Stimulated activated CD4-positive, alpha-beta T cell treated with anti-CD3 and anti-CD28 coated beads, TNF-alpha, amount 100 ng/mL, for 1 hour (primary cell): ENCODE results near the gene RARS2.

Experiments
- DNase-seq, 3 donors: peaks; one replicate each; pipeline ENCODE4 v3.0.0-alpha.2; 2020; ENCODE audit warnings: low read depth in 3 of 3, low spot score in 1 of 3

RARS2 gene

DNA sequence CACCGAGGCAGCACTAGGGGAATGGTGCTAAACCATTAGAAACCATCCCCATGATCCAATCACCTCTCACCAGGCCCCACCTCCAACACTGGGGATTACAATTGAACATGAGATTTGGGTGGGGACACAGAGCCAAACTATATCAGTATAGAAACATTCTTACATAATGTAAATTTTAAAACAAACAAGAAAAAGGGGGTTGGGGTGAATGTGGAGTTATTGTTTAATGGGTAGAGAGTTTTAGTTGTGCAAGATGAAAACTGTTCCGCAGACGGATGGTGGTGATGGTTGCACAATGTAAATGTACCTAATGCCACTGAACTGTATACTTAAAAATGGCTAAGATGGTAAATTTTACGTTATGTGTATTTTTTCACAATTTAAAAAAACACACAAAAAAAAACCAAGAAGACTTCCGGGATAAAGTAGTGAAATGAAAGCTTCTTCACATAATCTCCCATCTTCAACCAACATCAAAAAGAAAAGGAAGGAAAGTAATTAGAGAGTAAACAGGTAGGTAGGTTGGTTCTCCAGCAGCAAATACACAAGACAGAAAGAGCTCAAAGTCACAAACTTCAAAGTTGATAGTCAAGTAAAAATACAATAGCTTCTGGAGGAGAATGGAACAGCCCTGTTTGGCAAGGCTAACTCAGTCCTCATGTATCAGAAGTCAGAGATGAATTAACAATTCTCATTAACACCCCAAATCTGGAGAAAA is 16.3 kb downstream of the RARS2 start:
- DNase-seq: no peak

DNA sequence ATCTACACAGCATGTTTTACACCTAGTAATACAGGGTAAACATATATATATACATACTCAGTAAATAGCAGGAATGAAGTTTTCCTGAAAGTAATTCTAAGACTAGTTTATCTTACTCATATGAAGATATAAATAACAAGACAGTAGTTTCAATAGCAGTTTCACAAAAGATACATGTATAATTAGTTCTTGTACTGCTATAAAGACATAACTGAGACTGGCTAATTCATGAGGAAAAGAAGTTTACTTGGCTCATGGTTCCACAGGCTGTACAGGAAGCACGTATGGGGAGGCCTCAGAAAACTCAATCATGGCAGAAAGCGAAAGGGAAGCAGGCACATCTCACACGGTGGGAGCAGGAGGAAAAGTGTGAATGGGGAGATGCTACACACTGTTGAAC is 16.9 kb downstream of the RARS2 start:
- DNase-seq: no peak

DNA sequence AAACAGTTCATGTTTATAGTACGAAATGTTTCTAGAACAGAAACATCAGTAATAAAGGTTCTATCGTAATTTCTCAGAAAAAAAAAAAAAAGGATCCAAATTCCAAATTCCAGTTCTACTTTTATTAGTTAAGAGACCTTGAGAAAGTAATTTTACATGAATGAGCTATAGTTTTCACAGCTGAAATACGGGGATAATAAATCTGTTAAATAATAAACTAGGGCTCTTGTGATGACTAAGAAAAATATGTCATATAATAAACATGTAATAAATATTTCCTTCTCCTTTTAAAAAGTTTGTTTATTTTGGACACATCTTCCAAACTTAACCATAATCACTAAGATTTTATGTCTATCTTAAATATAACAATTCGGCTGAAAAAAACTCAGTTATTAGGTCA is 17.8 kb downstream of the RARS2 start:
- no peak for DNase-seq

DNA sequence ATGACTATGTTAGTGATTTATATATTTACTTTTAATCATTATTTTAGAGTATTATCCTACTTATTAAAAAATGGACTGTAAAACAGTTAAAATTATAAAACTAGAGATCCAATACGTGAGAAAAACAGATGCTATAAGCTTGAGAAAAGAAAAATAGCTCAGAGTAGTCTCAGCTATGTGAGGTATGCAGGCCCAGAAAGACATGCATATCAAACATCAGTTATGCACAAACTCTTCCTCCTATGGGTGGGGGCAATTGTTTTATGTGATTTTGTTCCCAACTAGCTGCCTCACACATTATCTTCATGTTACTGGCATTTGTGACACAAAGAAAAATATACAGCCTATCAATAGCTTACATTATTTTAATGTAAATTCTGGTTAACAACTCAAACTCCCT is 28.8 kb downstream of the RARS2 start:
- no peak for DNase-seq

DNA sequence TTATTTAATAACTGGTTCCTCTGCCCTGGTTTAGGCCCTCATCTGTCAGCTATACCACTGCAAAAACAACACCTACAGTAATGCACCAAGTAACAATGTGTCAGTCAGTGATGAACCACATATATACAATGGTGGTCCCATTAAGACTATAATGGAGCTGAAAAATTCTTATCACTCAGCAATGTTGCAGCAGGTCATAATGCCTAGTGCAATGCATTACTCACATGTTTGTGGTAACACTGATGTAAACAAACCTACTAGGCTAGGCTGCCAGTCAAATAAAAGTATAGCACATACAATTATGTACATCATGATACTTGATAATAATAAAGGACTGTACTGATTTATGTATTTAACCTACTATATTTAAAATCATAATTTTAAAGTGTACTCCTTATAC is 31.3 kb downstream of the RARS2 start:
- DNase-seq: no peak

DNA sequence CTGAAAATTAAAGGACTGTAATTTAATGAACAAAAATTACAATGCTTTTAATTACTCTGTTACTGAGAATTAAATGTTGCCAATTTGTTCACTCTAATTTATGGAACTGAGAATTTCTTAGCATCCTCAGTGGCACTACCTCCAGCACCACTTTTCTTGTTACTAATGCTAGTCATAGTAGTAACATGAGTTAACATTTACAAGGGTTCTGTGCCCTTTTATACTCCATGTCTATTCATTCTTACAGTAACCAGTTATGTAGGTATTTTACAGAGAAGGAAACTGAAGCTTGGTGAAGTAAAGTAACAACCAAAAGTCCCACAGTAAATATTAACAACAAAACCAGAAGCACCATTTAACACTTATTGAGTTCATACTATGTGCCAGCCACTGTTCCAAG is 34.3 kb downstream of the RARS2 start:
- DNase-seq: no peak

DNA sequence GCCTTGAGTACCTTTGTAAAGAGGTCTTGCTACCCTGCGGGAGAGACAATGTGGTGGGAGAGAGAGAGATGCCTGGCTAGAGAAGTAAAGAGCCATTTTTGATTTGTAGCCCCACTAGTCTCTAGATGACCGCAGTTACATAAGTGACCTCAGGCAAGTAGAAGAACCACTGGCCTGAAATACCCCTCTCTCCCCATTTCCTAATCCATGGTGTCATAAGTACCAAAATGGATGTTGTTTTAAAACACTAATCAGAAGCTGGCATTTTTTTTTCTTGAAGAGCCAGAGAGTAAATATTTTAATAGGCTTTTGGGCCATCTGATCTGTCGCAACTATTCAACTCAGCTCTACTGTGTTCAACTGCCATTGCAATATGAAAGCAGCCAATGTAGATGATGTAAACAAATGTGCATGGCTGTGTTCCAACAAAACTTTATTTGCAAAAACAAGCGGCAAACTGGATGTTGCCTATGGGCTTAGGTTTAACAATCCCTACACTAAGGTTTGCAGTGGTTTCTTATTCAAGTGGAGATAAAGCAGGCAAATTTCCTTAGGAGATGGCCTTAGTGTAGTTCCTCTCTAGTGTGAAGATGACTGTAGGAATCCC is 36.5 kb downstream of the RARS2 start:
- no peak for DNase-seq

DNA sequence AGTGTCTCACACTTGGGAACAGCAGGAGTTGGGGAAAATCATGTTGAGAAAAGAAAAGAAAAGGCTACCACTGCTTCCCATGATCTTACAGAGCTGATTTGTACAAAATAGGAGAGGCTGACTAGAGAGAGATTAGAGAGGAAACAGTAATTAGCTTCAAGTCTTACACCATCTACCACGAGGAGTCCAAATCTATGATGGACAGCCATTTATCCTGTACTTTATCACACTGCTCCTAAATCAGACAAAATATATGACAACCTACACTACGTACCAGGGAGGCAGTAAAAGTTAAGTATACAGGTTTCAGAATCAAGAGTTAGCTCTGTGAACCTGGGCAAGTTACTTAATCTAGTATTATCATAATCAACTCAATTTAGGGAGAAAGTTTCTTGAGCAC is 38.0 kb downstream of the RARS2 start:
- DNase-seq: no peak

DNA sequence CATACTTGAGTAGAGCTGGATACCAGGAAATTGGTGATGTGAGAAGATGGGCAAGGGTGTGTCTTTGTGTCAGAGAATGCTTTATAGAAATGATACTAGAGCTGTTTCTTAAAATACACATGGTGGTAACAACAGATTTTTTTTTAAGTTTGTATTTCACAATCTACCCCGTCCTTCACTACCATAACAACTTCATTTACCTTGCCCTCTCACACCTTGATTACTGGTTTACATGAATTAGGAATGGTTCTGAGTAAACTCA is 45.4 kb downstream of the RARS2 start:
- no peak for DNase-seq

DNA sequence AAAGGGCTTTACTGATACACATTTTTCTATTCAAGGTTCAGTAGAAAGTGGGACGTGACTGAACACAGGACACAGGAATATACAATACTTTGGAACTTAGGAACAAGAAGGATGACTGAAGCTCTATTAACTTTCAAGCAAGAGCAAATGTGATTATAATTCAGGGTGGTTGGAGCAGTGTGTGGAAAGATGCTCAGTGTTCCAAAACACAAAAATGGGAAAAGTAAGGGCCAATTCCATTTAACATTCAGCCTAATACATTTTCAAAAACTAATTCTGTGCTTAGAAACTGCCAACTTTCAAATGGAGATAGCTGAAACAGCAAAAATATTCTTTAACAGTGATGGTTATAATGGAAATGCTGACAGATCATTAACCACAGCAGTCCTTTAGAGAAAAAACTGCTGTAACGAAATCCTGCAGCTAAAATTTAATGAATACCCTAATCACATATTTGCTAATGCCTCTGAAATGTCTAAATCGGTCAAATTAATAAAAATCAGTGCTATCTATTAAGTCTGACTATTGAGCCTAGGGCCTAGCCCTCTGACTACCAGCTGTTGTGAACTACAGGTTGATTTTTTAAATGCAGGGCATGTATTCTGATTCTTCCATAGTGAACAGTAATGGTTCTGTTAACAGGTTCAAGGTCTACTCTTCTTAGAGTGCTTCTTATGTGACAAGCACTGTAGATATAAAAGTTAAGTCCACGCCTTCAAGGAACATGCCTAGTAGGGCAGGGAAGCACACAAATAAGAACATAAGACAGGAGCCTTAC is 45.9 kb downstream of the RARS2 start:
- no peak for DNase-seq

DNA sequence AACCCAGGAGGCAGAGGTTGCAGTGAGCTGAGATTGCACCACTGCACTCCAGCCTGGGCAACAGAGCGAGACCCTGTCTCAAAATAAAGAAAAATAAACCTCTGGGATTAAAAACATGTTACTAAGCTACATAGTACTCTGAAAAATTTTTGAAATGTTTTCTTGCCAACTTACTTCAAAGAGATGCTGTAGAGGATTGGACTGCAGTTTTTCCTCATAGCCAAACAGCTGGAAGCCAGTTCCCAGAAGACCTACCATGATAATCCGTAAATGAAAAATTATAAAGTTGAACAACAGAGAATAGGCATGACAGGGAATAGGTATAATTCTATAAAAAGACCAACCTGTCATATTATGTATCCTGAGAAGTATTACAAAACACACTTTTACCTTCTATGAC is 48.0 kb downstream of the RARS2 start:
- no peak for DNase-seq

DNA sequence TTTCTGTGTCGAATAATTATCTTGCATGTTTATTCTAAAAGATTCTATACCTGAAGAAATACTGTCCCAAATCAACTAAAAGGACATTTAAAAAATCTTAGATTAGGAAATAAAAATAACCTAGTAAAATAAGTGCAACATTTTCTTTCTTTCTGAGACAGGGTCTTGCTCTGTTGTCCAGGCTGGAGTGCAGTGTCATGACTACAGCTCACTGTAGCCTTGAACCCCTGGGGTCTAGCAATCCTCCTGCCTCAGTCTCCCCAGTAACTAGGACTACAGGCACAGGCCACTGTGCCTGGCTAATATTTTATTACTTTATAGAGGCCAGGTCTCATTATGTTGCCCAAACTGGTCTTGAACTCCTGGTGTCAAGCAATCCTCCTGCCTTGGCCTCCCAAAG is 48.7 kb downstream of the RARS2 start:
- no peak for DNase-seq

DNA sequence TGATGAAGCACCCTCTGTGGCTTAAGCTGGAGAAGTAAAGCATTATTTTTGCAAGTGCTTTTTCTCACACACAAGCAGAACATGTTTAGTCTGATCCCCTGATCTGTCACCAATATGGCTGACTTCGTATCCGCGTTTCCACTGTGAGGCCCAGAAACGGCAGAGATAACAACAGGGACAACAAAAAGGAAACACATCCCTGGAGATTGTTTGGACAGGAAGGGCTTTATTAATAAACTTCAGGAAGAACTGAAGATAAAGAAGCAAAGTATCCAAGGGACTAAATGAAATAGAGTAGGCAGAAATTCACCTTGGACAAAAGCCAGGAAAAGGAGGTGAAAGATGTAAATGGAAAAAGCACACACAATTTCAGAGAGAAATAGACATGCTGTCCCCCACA is 49.2 kb downstream of the RARS2 start:
- no peak for DNase-seq

DNA sequence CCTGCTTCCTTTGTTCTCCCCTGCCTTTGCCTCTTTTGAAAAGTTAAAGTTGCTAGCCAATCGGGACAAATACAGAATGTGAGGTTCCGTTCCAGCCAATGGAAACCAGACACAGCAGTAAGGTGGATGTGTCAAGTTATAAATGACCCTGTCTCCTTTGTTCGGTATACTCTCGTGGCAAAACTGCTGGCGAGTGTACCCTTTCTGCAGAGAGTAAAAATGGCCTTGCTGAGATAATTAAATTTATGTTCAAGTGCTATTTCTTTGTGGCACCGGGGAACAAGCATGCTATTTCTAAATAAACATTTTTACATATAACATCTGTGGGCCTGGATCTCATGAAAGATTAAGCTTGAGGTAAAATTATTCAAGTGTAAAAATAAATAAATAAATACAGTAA is 50.2 kb downstream of the RARS2 start:
- DNase-seq: no peak

DNA sequence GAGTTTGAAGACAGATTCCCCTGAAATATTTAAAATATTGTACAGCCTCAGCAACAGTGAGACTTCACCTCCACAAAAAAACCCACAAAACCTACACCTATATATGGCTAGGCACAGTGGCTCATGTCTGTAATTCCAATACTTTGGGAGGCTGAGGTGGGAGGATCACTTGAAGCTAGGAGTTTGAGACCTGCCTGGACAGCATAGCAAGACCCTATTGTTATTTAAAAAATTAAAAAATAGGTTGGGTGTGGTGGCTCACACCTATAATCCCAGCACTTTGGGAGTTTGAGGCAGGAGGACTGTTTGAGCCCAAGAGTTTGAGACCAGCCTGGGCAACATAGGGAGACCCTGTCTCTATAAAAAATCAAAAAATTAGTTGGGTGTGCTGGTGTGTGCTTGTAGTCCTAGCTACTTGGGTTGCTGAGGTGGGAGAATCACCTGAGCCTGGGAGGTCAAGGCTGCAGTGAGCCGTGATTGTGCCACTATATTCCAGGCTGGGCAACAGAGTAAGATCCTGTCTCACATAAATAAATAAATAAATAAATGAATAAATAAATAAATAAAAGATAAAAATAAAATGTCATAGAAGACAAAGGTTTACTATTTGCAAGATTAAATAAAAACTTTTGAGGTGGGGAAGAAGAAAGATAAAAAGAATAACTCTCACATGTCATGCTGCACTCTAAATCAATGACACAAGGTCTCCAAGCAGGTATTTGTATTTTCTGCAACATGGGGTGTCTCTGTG is 51.1 kb downstream of the RARS2 start:
- no peak for DNase-seq

DNA sequence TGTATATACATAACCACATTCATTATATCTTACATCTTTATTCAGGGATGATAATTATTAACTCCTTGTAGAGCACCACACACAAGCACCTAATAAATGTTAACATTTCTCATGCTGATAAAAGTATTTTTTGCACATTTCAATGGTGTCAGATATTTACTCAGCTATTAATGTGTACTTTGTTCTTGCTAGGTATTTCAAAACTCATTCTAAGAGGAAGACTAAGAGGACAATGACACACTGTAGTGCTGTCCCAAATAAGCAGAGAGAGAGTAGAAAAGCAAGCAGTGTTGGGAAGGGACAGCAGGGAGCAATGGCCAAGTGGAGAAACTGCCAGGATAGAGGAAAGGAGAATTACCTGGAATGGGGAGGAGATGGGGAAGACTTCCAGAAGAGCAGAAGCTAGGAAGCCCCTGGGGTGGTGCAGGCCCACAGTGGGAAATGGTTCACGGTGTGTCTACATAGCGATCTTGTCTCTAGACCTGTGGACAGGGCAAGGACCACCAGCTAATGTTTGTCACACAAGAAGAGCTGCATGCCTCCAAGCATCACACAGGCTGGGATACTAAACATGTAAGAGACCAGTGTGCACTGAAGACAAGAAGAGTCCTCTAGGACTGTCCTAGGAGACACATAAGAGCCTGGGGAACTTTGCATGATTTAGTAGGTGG is 55.3 kb downstream of the RARS2 start:
- DNase-seq: no peak

DNA sequence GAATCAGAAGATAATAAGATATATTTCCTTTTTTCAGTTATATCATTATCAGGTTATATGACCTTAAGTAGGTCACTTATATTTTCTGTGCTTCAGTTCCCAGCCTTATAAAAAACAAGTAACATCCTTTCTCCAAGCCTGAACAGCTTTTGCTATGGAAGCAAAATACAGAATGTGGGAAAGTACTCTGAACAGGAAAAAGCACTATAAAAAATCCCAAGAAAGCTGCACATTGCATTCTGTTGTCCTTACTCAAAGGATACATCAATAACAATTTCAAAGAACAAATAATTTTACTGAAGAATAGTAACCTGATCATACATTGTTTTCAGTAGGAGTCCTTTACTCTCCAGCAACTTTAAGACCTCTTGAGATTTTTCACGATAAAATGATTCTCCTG is 60.6 kb downstream of the RARS2 start:
- no peak for DNase-seq

DNA sequence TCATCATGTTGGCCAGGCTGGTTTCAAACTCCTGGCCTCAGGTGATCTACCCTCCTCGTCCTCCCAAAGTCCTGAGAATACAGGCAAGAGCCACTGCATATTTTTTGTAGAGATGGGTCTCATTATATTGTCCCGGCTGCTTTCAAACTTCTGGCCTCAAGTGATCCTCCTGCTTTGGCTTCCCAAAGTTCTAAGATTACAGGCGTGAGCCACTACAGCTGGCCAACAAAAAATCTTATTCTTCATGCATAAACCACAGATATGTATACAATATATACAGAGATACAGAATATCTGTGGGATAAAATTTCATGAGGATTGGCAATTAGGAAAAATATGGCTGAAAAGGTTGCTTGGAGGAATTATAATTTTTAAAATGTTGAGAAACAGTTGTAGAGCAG is 67.1 kb downstream of the RARS2 start:
- no peak for DNase-seq

DNA sequence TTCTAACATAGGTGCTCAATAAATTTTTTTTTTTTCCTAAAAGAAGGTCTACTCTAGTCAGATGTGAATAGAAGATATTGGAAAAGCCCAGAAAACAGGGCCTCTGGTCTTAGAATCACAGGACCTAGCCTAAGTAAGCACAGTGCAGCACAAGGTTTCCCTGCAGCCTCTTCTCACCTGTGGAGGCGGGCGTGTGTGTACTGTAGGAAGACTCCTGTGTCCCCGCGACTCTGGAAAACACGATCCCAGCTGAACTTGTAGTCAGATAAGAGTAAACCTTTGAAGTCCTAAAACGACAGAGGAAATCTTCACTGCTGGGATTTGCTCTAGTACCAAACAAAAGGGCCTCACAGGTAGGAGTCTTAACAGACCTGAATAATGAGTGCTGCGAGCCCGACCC is 71.3 kb downstream of the RARS2 start:
- no peak for DNase-seq

DNA sequence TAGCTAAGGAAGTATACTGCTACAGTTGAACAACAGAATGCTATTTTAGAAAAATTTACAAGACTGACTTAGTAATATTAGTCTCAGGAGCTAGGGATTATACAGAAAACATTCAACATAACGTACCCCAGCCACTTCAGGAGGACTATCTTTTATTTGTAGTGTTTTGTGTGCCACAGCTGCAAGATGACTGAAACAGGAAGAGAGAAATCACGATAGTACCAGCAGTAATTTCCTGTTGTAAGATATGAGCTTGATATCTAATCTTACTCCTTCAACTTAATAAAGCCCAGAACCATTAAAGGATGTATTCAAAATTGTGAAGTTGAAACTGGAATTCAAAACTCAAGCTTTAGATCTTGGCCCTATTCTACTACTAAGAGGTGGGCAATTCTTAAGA is 75.0 kb downstream of the RARS2 start:
- DNase-seq: no peak

DNA sequence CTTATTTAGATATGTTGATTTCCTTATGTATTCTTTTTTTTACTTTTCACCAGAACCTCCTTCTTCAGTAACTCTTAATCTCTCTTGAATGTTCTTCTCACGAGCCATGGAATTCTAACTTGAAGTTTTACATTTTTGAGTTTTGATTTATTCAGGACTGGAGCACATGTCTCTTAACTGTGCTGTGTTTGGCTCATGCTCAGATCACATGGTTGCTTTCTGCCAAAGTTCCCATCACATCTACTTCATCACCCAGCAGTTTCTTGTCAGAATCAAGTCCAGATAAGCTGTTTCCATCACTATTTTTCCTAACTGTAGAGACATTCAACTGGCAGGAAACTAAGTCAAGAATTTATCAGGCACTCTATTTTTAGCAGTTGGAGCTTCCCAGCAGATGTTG is 85.3 kb downstream of the RARS2 start:
- no peak for DNase-seq
